T-cell (primary cell): Measurements from ENCODE around the gene NEU1. TPM values are rescaled to one million over a fixed set of nuclear protein-coding genes. Genes with fewer than 3 reads are reported as not detected.
"Not testable (repeated sequence)": the region's sequence is repeated elsewhere in the genome, so short reads cannot be mapped to it uniquely, and the experiment has no call there.

ENCODE experiments used
- ATAC-seq, 4 experiments: fragments of 200-7000 bp in 3 of 4; fragments of 150-1000 bp in 1 of 4; cut with Tn5 transposase; replicated peaks in 1 of 4; 1 replicate in 3 of 4; 2 replicates in 1 of 4; pipeline ENCODE4 v1.10.0; 2021; ENCODE audit warnings: moderate library complexity in 3 of 4, mild to moderate bottlenecking in 2 of 4, moderate number of reproducible peaks in 1 of 4
- CTCF ChIA-PET, 2 donors: fragments of 300-600 bp; sonication (Branson Sonifier 250); formaldehyde crosslinking; loops; one replicate each; lab custom pipeline; 2022; ENCODE audit warnings: antibody characterized with exemption in 2 of 2; lab: Charles Lee
- POLR2A ChIA-PET, 2 donors: fragments of 300-600 bp; sonication (Branson Sonifier 250); formaldehyde crosslinking; loops; one replicate each; lab custom pipeline; 2022; ENCODE audit warnings: antibody characterized with exemption in 2 of 2; lab: Charles Lee
- DNase-seq, 35 experiments: peaks; one replicate each; pipeline versions ENCODE4 v3.0.0 to v3.0.0-alpha.2; 2013 to 2023
- H3K27ac ChIP-seq: one replicate; pipeline ENCODE4 v1.5.1; 2013; ENCODE audit warnings: low read length
- H3K27me3 ChIP-seq, 2 experiments: replicated peaks in 1 of 2; 1 replicate in 1 of 2; 2 replicates in 1 of 2; pipeline versions ENCODE4 v1.6.1 to v1.7.0; 2013; ENCODE audit warnings: low read length in 1 of 2, mixed read lengths in 1 of 2; ENCODE audit not compliant: control insufficient read depth in 2 of 2, insufficient read depth in 2 of 2; ENCODE audit errors: extremely low read depth in 1 of 2
- H3K36me3 ChIP-seq, 2 donors: 1 replicate in 1 of 2; 2 replicates in 1 of 2; pipeline versions ENCODE4 v1.6.1 to v1.7.0; 2013; ENCODE audit warnings: low read length in 1 of 2; ENCODE audit not compliant: control insufficient read depth in 2 of 2, insufficient read depth in 1 of 2; ENCODE audit errors: extremely low read depth in 1 of 2
- H3K4me1 ChIP-seq, 2 experiments: 1 replicate in 1 of 2; 2 replicates in 1 of 2; pipeline versions ENCODE4 v1.6.1 to v1.7.0; 2013; ENCODE audit warnings: low read length in 2 of 2, mixed read lengths in 1 of 2; ENCODE audit not compliant: insufficient read depth in 2 of 2, control insufficient read depth in 1 of 2; ENCODE audit errors: extremely low read depth in 1 of 2
- H3K4me3 ChIP-seq, 2 donors: 1 replicate in 1 of 2; 2 replicates in 1 of 2; pipeline versions ENCODE4 v1.5.1 to v1.7.0; 2013; ENCODE audit warnings: mild to moderate bottlenecking in 2 of 2, low read length in 1 of 2, moderate library complexity in 1 of 2; ENCODE audit not compliant: control insufficient read depth in 1 of 2; ENCODE audit errors: extremely low read depth in 1 of 2
- H3K9me3 ChIP-seq: 2 replicates; pipeline ENCODE4 v1.7.0; 2013
- H3K27ac Mint-ChIP-seq, 2 donors: one replicate each; pipeline ENCODE4 v1.8.0; 2020 to 2021; ENCODE audit warnings: mild to moderate bottlenecking in 2 of 2, mixed read lengths in 2 of 2
- H3K27me3 Mint-ChIP-seq, 2 donors: one replicate each; pipeline ENCODE4 v1.8.0; 2021 to 2022; ENCODE audit warnings: mixed read lengths in 2 of 2
- H3K36me3 Mint-ChIP-seq: one replicate; pipeline ENCODE4 v1.8.0; 2021; ENCODE audit warnings: mixed read lengths
- H3K4me1 Mint-ChIP-seq, 3 donors: one replicate each; pipeline ENCODE4 v1.8.0; 2020 to 2022; ENCODE audit warnings: mixed read lengths in 3 of 3, mild to moderate bottlenecking in 1 of 3
- H3K4me3 Mint-ChIP-seq, 3 donors: one replicate each; pipeline ENCODE4 v1.8.0; 2020 to 2022; ENCODE audit warnings: mild to moderate bottlenecking in 3 of 3, mixed read lengths in 3 of 3, moderate library complexity in 3 of 3
- H3K9me3 Mint-ChIP-seq, 3 donors: one replicate each; pipeline ENCODE4 v1.8.0; 2020 to 2022; ENCODE audit warnings: mixed read lengths in 3 of 3
- WGBS: methylation state at CpG from one replicate; pipeline ENCODE4 v1.1.5; 2013; ENCODE audit warnings: missing lambda C conversion rate; ENCODE audit not compliant: insufficient coverage; 5-methylcytosine and 5-hydroxymethylcytosine counted together
- total RNA-seq, 35 experiments: library from RNA in 6 of 35; stranded (reverse) in 6 of 35; fragments of 120-200 nt in 1 of 35; gene quantifications; one replicate each; pipeline versions ENCODE4 v1.2.1 to v1.2.4 and lab custom pipeline; 2013 to 2026

The NEU1 gene
- total RNA-seq, 5 donors from 2014 or later (not counting 1 experiment from before 2014, with no cell fraction given), result 15.9 to 29.2 (median 19.9) TPM

- no peaks in the 10 kb centered on the region for H3K27me3 ChIP-seq
- WGBS, result 0% methylated on average over 6 of the region's 15 CpGs
- peak overlapping the region; percentile 60 for H3K27ac ChIP-seq
- H3K36me3 Mint-ChIP-seq, result no peaks in the 10 kb centered on the region
- H3K9me3 ChIP-seq, result no peaks in the 10 kb centered on the region
- peak in 2 of 35 experiments; percentile 24 to 75 for DNase-seq
- ChIA-PET CTCF (interaction anchor here (0.6 to 1.8 kb wide), 23 partner anchors 16 to 333 kb away, joined by 3 to 29 read pairs (median 5); partner anchors contain the start of genes ATP6V1G2 (in 1 of the 2), CLIC1 (in 1 of the 2), DDAH2 (in 1 of the 2) and LSM2 (in 1 of the 2)), POLR2A (interaction anchor here (0.6 kb wide), 2 partner anchors 39 to 73 kb away, joined by 3 read pairs; no protein-coding TSS in a partner anchor)
- no peaks in the 10 kb centered on the region for H3K9me3 Mint-ChIP-seq
- ATAC-seq, result peak in 1 of 4 experiments; percentile 21
- peak overlapping the region; percentile 57 to 62 for H3K4me3 ChIP-seq
- H3K27me3 Mint-ChIP-seq, result no peaks in the 10 kb centered on the region
- H3K36me3 ChIP-seq, result no peaks in the 10 kb centered on the region
- peak overlapping the region; percentile 86 to 96 for H3K27ac Mint-ChIP-seq
- peaks cover 13 to 45% of the 10 kb centered on the region in 2 experiments for H3K4me1 ChIP-seq
- peaks cover 27 to 46% (median 37%) of the 10 kb centered on the region in 3 donors for H3K4me1 Mint-ChIP-seq
- peak overlapping the region; percentile 81 to 95 (median 91) for H3K4me3 Mint-ChIP-seq
Observed at GRCh38 chr6:31829633-31830283, 32.9 kb downstream of the NEU1 start.

- peak within 1 kb of the TSS; percentile 86 to 92 (median 92) for H3K4me3 Mint-ChIP-seq
- H3K4me3 ChIP-seq, result peak within 1 kb of the TSS; percentile 70 to 82
- H3K27me3 ChIP-seq, result no peaks in the 10 kb centered on the region
- H3K27ac ChIP-seq, result peak within 1 kb of the TSS; percentile 86
- no peaks in the 10 kb centered on the region for H3K9me3 Mint-ChIP-seq
- H3K4me1 Mint-ChIP-seq, result peaks cover 34 to 49% (median 35%) of the 10 kb centered on the region in 3 donors
- POLR2A ChIA-PET, result interaction anchor here (0.6 to 1.1 kb wide), 5 partner anchors 16 to 223 kb away, joined by 3 to 8 read pairs (median 4); partner anchors contain the start of gene LSM2 (in 1 of the 2)
- 0% methylated on average over 37 of the region's 56 CpGs for WGBS
- CTCF ChIA-PET, result interaction anchor here in 1 of 2 donors (0.8 to 1.2 kb wide), 3 partner anchors 89 to 229 kb away, joined by 3 to 4 read pairs (median 3); partner anchors contain the start of gene BAG6
- no peaks in the 10 kb centered on the region for H3K36me3 Mint-ChIP-seq
- no peaks in the 10 kb centered on the region for H3K9me3 ChIP-seq
- peak; percentile 42 to 89 (median 68) for DNase-seq
- peaks cover 14 to 43% of the 10 kb centered on the region in 2 experiments for H3K4me1 ChIP-seq
- no peaks in the 10 kb centered on the region for H3K27me3 Mint-ChIP-seq
- H3K36me3 ChIP-seq, result no peaks in the 10 kb centered on the region
- H3K27ac Mint-ChIP-seq, result peak within 1 kb of the TSS; percentile 98 to 99
- peak; percentile 69 to 77 (median 74) for ATAC-seq
Observed at GRCh38 chr6:31827286-31828079, 35.1 kb downstream of the NEU1 start, which contains the start of gene HSPA1B. TSS of gene HSPA1B (plus strand) at chr6:31827738. CDS start at chr6:31827951, 213 bp downstream.

DNA sequence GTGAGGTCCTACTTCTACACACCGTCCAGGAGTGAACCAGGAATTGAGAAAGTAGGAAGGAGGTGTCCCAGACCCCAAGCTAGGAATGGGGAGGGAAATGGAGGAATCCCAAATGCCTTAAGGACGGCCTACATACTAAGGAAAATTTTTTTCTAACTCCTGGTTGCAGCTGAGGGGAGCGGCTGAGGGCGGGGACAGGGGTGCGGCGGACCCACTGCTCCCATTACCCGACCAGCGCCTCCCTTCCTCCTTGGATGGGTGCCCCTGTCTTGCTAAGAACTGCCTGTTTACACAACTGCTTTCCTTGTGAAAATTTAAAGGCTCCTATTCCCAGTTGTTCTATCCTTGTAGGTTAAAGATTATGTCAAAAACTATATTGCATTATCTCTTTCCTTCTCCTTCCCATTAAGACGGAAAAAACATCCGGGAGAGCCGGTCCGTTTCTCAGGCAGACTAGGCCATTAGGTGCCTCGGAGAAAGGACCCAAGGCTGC is 35.8 kb downstream of the NEU1 start:
- 0% methylated on average over 5 of the region's 13 CpGs for WGBS
- Histone ChIP-seq H3K4me3 (peak overlapping the region; percentile 70 to 82), H3K36me3 (no peaks in the 10 kb centered on the region), H3K4me1 (peaks cover 17 to 48% of the 10 kb centered on the region in 2 experiments), H3K27ac (peak overlapping the region; percentile 86), H3K27me3 (no peaks in the 10 kb centered on the region), H3K9me3 (no peaks in the 10 kb centered on the region)
- POLR2A ChIA-PET, result interaction anchor here in 1 of 2 donors (0.6 to 1.2 kb wide), 3 partner anchors 8 to 285 kb away, joined by 3 to 5 read pairs (median 3); partner anchors contain the start of genes DDX39B and LSM2
- Mint-ChIP-seq H3K27ac (peak overlapping the region; percentile 98 to 99), H3K4me1 (peaks cover 40 to 54% (median 40%) of the 10 kb centered on the region in 3 donors), H3K27me3 (no peaks in the 10 kb centered on the region), H3K4me3 (peak overlapping the region; percentile 86 to 92 (median 92)), H3K9me3 (no peaks in the 10 kb centered on the region), H3K36me3 (no peaks in the 10 kb centered on the region)
- CTCF ChIA-PET, result interaction anchor here in 1 of 2 donors (0.8 to 1.2 kb wide), 3 partner anchors 97 to 228 kb away, joined by 3 to 4 read pairs (median 3); partner anchors contain the start of gene BAG6
- ATAC-seq (peak; percentile 4 to 18 (median 12)), DNase-seq (peak in 5 of 35 experiments; percentile 21 to 41 (median 28))

GRCh38 chr6:31825553-31825952 is 37.1 kb downstream of the NEU1 start:
- Histone ChIP-seq H3K36me3 (no peaks in the 10 kb centered on the region), H3K27ac (peak overlapping the region; percentile 8), H3K9me3 (no peaks in the 10 kb centered on the region), H3K27me3 (no peaks in the 10 kb centered on the region), H3K4me1 (peaks cover 12 to 47% of the 10 kb centered on the region in 2 experiments), H3K4me3 (no peak overlapping the region)
- ChIA-PET POLR2A (interaction anchor here in 1 of 2 donors (0.6 to 0.7 kb wide), 2 partner anchors 17 to 237 kb away, joined by 3 read pairs; no protein-coding TSS in a partner anchor), CTCF (no interaction called here)
- peak overlapping the region in 1 of 3 donors; percentile 86 for H3K4me3 Mint-ChIP-seq
- peak overlapping the region; percentile 98 to 99 for H3K27ac Mint-ChIP-seq
- no CpG with 5 or more reads among the region's 4 CpGs for WGBS
- no peaks in the 10 kb centered on the region for H3K9me3 Mint-ChIP-seq
- no peaks in the 10 kb centered on the region for H3K27me3 Mint-ChIP-seq
- ATAC-seq (no peak), DNase-seq (no peak)
- H3K36me3 Mint-ChIP-seq, result no peaks in the 10 kb centered on the region
- H3K4me1 Mint-ChIP-seq, result peaks cover 39 to 57% (median 40%) of the 10 kb centered on the region in 3 donors

- POLR2A ChIA-PET, result interaction anchor here (0.5 to 0.6 kb wide), 2 partner anchors 11 to 310 kb away, joined by 3 to 6 read pairs; no protein-coding TSS in a partner anchor
- ATAC-seq, H3K36me3 Mint-ChIP-seq, H3K27ac ChIP-seq, H3K9me3 ChIP-seq, H3K9me3 Mint-ChIP-seq, H3K4me3 ChIP-seq, H3K36me3 ChIP-seq, H3K27me3 Mint-ChIP-seq, H3K27me3 ChIP-seq, DNase-seq: not testable (repeated sequence)
- H3K4me1 ChIP-seq, result peaks cover 10 to 54% of the 10 kb centered on the region in 2 experiments
- CTCF ChIA-PET, result interaction anchor here in 1 of 2 donors (0.6 to 1.9 kb wide), 3 partner anchors 12 to 226 kb away, joined by 3 to 6 read pairs (median 3); partner anchors contain the start of gene LSM2
- Mint-ChIP-seq H3K4me1 (peaks cover 29 to 62% (median 45%) of the 10 kb centered on the region in 3 donors), H3K27ac (peak overlapping the region; percentile 52 to 64), H3K4me3 (peak overlapping the region in 1 of 3 donors; percentile 6)
- no CpG with 5 or more reads among the region's 9 CpGs for WGBS
Observed at GRCh38 chr6:31823592-31824196, 38.9 kb downstream of the NEU1 start.
